K562 (cell line): ENCODE results near the gene PPARD. TPM values are rescaled to one million over a fixed set of nuclear protein-coding genes. Genes with fewer than 3 reads are reported as not detected.

Experiments used
- ATAC-seq: fragments of 200-7000 bp; cut with Tn5 transposase; 3 replicates; pipeline ENCODE4 v1.9.1; 2020; ENCODE audit warnings: moderate library complexity
- BruUV-seq: library from RNA; stranded (reverse); fragments of 400-500 nt; replicated peaks from 2 replicates; lab custom pipeline; 2021; lab: Mats Ljungman, UMichigan
- CTCF ChIA-PET: fragments of 300-600 bp; formaldehyde crosslinking; extraction: SDS; loops from one replicate; lab custom pipeline; 2021; ENCODE audit warnings: low intra/inter-chr PET ratio; lab: Yijun Ruan, JAX
- POLR2A ChIA-PET: fragments of 300-600, 350-650 bp; sonication (Branson Sonifier 250); formaldehyde crosslinking; extraction: SDS; loops from one replicate; lab custom pipeline; 2021; ENCODE audit warnings: antibody characterized with exemption, inconsistent platforms; lab: Yijun Ruan, JAX
- DNase-seq, 4 experiments: peaks; one replicate each; pipeline versions ENCODE4 v3.0.0 to v3.0.0-alpha.2; 2011 to 2018; ENCODE audit warnings: low spot score in 3 of 4, mixed read lengths in 3 of 4; ENCODE audit errors: extremely low read depth in 1 of 4
- FAIRE-seq: peaks from 2 replicates; lab custom pipeline; 2011; peaks lifted over from hg19 to GRCh38; lab: Jason Lieb, UNC
- H2AFZ ChIP-seq: 2 replicates; pipeline ENCODE4 v1.6.0; 2011; ENCODE audit warnings: low read depth, low read length, control low read depth, inconsistent platforms
- H3K27ac ChIP-seq: fragments of 200-600 bp; 3 replicates; pipeline ENCODE4 v1.8.0; 2011; ENCODE audit warnings: low read depth, mild to moderate bottlenecking, control low read depth, inconsistent platforms, low read length, moderate library complexity, mixed read lengths; ENCODE audit errors: extremely low read depth
- H3K27me3 ChIP-seq, 2 experiments: fragments of 300-600 bp in 1 of 2; 2 replicates in 1 of 2; 3 replicates in 1 of 2; pipeline versions ENCODE4 v1.6.0 to v1.8.0; 2011; ENCODE audit warnings: inconsistent platforms in 2 of 2, low read length in 2 of 2, mild to moderate bottlenecking in 1 of 2, mixed read lengths in 1 of 2, moderate library complexity in 1 of 2; ENCODE audit not compliant: control insufficient read depth in 2 of 2, insufficient read depth in 2 of 2
- H3K36me3 ChIP-seq: fragments of 300-600 bp; 3 replicates; pipeline ENCODE4 v1.8.0; 2011; ENCODE audit warnings: mild to moderate bottlenecking, low read length, inconsistent platforms; ENCODE audit not compliant: control insufficient read depth, insufficient read depth
- H3K4me1 ChIP-seq, 2 experiments: fragments of 200-600 bp in 1 of 2; replicated peaks in 1 of 2; 2 replicates in 1 of 2; 3 replicates in 1 of 2; pipeline versions ENCODE4 v1.5.1 to v1.8.0; 2011; ENCODE audit warnings: inconsistent platforms in 2 of 2, low read length in 2 of 2, mild to moderate bottlenecking in 1 of 2, mixed read lengths in 1 of 2, moderate library complexity in 1 of 2; ENCODE audit not compliant: control insufficient read depth in 2 of 2, insufficient read depth in 2 of 2
- H3K4me2 ChIP-seq: 2 replicates; pipeline ENCODE4 v1.6.1; 2011; ENCODE audit warnings: low read length, control low read depth, inconsistent platforms, mixed read lengths; ENCODE audit not compliant: insufficient read depth
- H3K4me3 ChIP-seq: fragments of 200-600 bp; sonication (generic), shearing (Covaris generic); 2 replicates; pipeline ENCODE4 v1.5.1; 2016; ENCODE audit warnings: control low read depth, inconsistent platforms
- H3K79me2 ChIP-seq: fragments of 200-600 bp; 3 replicates; pipeline ENCODE4 v1.8.0; 2011; ENCODE audit warnings: low read length, inconsistent platforms; ENCODE audit not compliant: control insufficient read depth, insufficient read depth
- H3K9ac ChIP-seq, 2 experiments: 2 replicates each; pipeline versions ENCODE4 v1.6.0 to v1.6.1; 2011; ENCODE audit warnings: low read depth in 2 of 2, low read length in 2 of 2, control low read depth in 1 of 2, inconsistent platforms in 1 of 2, mild to moderate bottlenecking in 1 of 2, mixed read lengths in 1 of 2; ENCODE audit not compliant: insufficient read depth in 1 of 2
- H3K9me1 ChIP-seq: one replicate; pipeline ENCODE4 v1.6.0; 2011; ENCODE audit warnings: inconsistent platforms, mild to moderate bottlenecking, low read length, moderate library complexity; ENCODE audit not compliant: control insufficient read depth, insufficient read depth
- H3K9me3 ChIP-seq: replicated peaks from 2 replicates; pipeline ENCODE4 v1.5.1; 2011; ENCODE audit warnings: low read depth, low read length, inconsistent platforms; ENCODE audit not compliant: control insufficient read depth, insufficient read depth
- H4K20me1 ChIP-seq: replicated peaks from 2 replicates; pipeline ENCODE4 v1.6.1; 2011; ENCODE audit warnings: low read length, inconsistent platforms, mixed read lengths; ENCODE audit not compliant: control insufficient read depth, insufficient read depth
- ARID1B ChIP-seq: fragments of 450-650 bp; IDR thresholded peaks from 2 replicates; pipeline ENCODE4 v1.6.1; 2016; ENCODE audit warnings: antibody characterized with exemption, mild to moderate bottlenecking, inconsistent platforms
- CSDE1 ChIP-seq, 2 experiments: fragments of 450-650 bp; IDR thresholded peaks; 2 replicates each; pipeline ENCODE4 v1.6.1; 2016; ENCODE audit warnings: mild to moderate bottlenecking in 1 of 2
- KDM4B ChIP-seq, 2 experiments: fragments of 450-650 bp in 1 of 2; sonication (generic) in 1 of 2; IDR thresholded peaks; 2 replicates each; pipeline ENCODE4 v1.6.1; 2016 to 2017; ENCODE audit warnings: borderline replicate concordance in 2 of 2, antibody characterized with exemption in 1 of 2, low read depth in 1 of 2, mild to moderate bottlenecking in 1 of 2
- NCOA6 ChIP-seq: fragments of 450-650 bp; IDR thresholded peaks from 2 replicates; pipeline ENCODE4 v1.6.1; 2017; ENCODE audit warnings: mild to moderate bottlenecking
- NFIC ChIP-seq: fragments of 450-650 bp; IDR thresholded peaks from 2 replicates; pipeline ENCODE4 v1.6.1; 2017; ENCODE audit warnings: mild to moderate bottlenecking, inconsistent platforms
- NR4A1 ChIP-seq, 2 experiments: fragments of 250-450 bp in 1 of 2; fragments of 450-650 bp in 1 of 2; sonication (Bioruptor Pico) in 1 of 2; IDR thresholded peaks; 2 replicates each; pipeline versions ENCODE4 v1.4.0 to v1.6.1; 2016 to 2020; ENCODE audit warnings: mild to moderate bottlenecking in 2 of 2, missing compliant biosample characterization in 1 of 2, missing genetic modification characterization in 1 of 2, moderate library complexity in 1 of 2
- PTTG1 ChIP-seq: fragments of 450-650 bp; IDR thresholded peaks from 2 replicates; pipeline ENCODE4 v1.6.1; 2016; ENCODE audit warnings: low read depth, mild to moderate bottlenecking, missing genetic modification characterization, missing compliant biosample characterization
- RBM34 ChIP-seq: fragments of 200-400 bp; formaldehyde crosslinking; IDR thresholded peaks from 2 replicates; pipeline ENCODE4 v1.6.1; 2018; ENCODE audit warnings: low read length, borderline replicate concordance; ENCODE audit not compliant: insufficient read depth
- REST ChIP-seq, 2 experiments: fragments of 450-650 bp; formaldehyde crosslinking in 1 of 2; IDR thresholded peaks; 2 replicates each; pipeline versions ENCODE4 v1.4.0 to v1.6.1; 2014 to 2020; ENCODE audit warnings: mild to moderate bottlenecking in 2 of 2, borderline replicate concordance in 1 of 2, low read depth in 1 of 2
- RHOXF2B ChIP-seq: fragments of 250-450 bp; sonication (Bioruptor Pico); conservative IDR thresholded peaks from 2 replicates; pipeline ENCODE4 v1.5.1; 2021
- ZNF197 ChIP-seq: fragments of 200-800 bp; sonication (Bioruptor generic); IDR thresholded peaks from 2 replicates; pipeline ENCODE4 v1.6.1; 2016; ENCODE audit warnings: low read depth, missing genetic modification characterization, missing compliant biosample characterization
- ZNF217 ChIP-seq: sonication (generic); formaldehyde crosslinking; IDR thresholded peaks from 2 replicates; pipeline ENCODE4 v1.8.0; 2022; ENCODE audit warnings: mild to moderate bottlenecking, missing genetic modification reagents
- ZNF583 ChIP-seq: fragments of 250-450 bp; sonication (Bioruptor Pico); IDR thresholded peaks from 2 replicates; pipeline ENCODE4 v1.4.0; 2020
- WGBS: fragments of 100-300 bp; shearing (Covaris generic); methylation state at CpG from one replicate; pipeline ENCODE4 v1.1.6; 2016; ENCODE audit warnings: low coverage, mixed read lengths; ENCODE audit not compliant: insufficient coverage; ENCODE audit errors: missing lambda C conversion rate; 5-methylcytosine and 5-hydroxymethylcytosine counted together
- in situ Hi-C: fragments of 300-500 bp; cut with MboI; formaldehyde crosslinking; loops from 4 replicates; pipeline ENCODE4 v1.15.0; 2018; ENCODE audit warnings: inconsistent platforms, mixed read lengths
- intact Hi-C: fragments of 100-400 bp; cut with micrococcal nuclease; formaldehyde crosslinking; loops from 2 replicates; pipeline ENCODE4 v1.14.2; 2022
- polyA plus RNA-seq, 8 experiments: library from polyadenylated mRNA; depleted of rRNA in 4 of 8; stranded (reverse) in 5 of 8; unstranded in 3 of 8; fragments of >200 nt; fragmentation: Nextera tagmentation in 2 of 8; fragmentation: Illumina TruSeq in 1 of 8; extraction: Ambion mirVana in 2 of 8; extraction: Trizol in 1 of 8; gene quantifications; 2 replicates each; pipeline versions ENCODE4 v1.2.1 to v1.2.3, GENCODE V29; 2011 to 2014; ENCODE audit warnings: inconsistent platforms in 1 of 8, missing spikeins in 1 of 8
- total RNA-seq, 7 experiments: library from RNA; depleted of rRNA in 6 of 7; stranded (reverse); fragments of >200 nt in 6 of 7; fragmentation: Illumina TruSeq in 2 of 7; extraction: Trizol in 2 of 7; gene quantifications; 2 replicates each; pipeline versions ENCODE4 v1.2.1 to v1.2.3, GENCODE V29; 2011 to 2021; ENCODE audit warnings: low replicate concordance in 1 of 7
- TF ChIP-seq, protein P1 (sequence below): sonication (generic); formaldehyde crosslinking; IDR thresholded peaks from 2 replicates; pipeline ENCODE4 v1.8.1; 2022; ENCODE audit warnings: missing genetic modification reagents

Gene PPARD
- total and polyA plus RNA-seq, 9 of the 15 experiments (the other 6 are each of a cell fraction or from before 2014, with no cell fraction given): 0.14 to 13.2 (median 3.8) TPM

DNA sequence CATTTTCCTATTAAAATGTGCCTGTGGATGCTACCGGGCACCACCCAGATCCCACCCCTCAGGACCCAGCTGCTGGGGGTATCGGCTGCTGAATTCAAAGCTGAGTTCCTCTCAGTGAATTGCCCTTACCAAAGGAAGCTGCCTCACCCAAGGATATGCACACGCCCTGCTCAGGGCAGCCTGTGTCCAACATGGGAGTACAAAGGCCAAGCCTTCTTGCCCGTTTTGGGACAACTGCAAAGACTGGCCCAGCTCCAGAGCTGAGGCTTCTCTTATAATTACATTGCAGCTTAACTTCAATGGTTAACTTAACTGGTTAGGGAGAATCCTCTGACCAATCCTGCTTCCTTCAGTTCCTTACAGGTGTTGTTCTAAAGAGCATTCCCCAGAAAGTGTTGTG is 89.9 kb downstream of the PPARD start:
- FAIRE-seq (no peak), DNase-seq (no peak), ATAC-seq (no peak)
- POLR2A ChIA-PET: interaction anchor here (1.0 kb wide), 1 partner anchor 61 kb away, joined by 3 read pairs; no protein-coding TSS in a partner anchor
- H3K9me3 ChIP-seq: peaks cover 16% of the 10 kb centered on the region; the same call in 1 of the 2 replicates
- peaks cover 0 to 13% of the 10 kb centered on the region in 2 experiments; a peak in 2 of 5 replicates for H3K4me1 ChIP-seq
- CTCF ChIA-PET: no interaction called here
- H3K27ac ChIP-seq: no peak overlapping the region
- no peak overlapping the region for H3K4me2 ChIP-seq
- TF ChIP-seq NCOA6 (no peak), CSDE1 (IDR thresholded peaks at IDR 0.05) (no peak), NFIC (no peak), RBM34 (no peak), KDM4B (IDR thresholded peaks at IDR 0.05; ENCODE audit: borderline replicate concordance in 2 of 2, low read depth in 1 of 2) (no peak), NR4A1 (CRISPR knock-in tag; IDR thresholded peaks at IDR 0.05) (no peak), NR4A1 (tag; IDR thresholded peaks at IDR 0.05) (no peak), RHOXF2B (CRISPR knock-in tag) (no peak), ZNF217 (CRISPR knock-in tag) (no peak), ZNF583 (CRISPR knock-in tag) (no peak), ZNF197 (no peak), REST (IDR thresholded peaks at IDR 0.05; ENCODE audit: borderline replicate concordance) (no peak), REST (CRISPR knock-in tag; IDR thresholded peaks at IDR 0.05; ENCODE audit: low read depth) (no peak), ARID1B (no peak), PTTG1 (tag) (no peak)
- TF ChIP-seq, protein P1, sequence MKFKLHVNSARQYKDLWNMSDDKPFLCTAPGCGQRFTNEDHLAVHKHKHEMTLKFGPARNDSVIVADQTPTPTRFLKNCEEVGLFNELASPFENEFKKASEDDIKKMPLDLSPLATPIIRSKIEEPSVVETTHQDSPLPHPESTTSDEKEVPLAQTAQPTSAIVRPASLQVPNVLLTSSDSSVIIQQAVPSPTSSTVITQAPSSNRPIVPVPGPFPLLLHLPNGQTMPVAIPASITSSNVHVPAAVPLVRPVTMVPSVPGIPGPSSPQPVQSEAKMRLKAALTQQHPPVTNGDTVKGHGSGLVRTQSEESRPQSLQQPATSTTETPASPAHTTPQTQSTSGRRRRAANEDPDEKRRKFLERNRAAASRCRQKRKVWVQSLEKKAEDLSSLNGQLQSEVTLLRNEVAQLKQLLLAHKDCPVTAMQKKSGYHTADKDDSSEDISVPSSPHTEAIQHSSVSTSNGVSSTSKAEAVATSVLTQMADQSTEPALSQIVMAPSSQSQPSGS (CRISPR knock-in tag): no peak
- no TSS peak for BruUV-seq
- no peak overlapping the region for H3K4me3 ChIP-seq
- H3K9ac ChIP-seq: no peak overlapping the region
- no peaks in the 10 kb centered on the region for H3K36me3 ChIP-seq
- H2AFZ ChIP-seq: no peak overlapping the region
- H3K79me2 ChIP-seq: no peaks in the 10 kb centered on the region
- H4K20me1 ChIP-seq: no peaks in the 10 kb centered on the region
- H3K9me1 ChIP-seq: no peaks in the 10 kb centered on the region
- intact Hi-C loops (no loop called here), in situ Hi-C loops (no loop called here)
- H3K27me3 ChIP-seq: peaks cover 0 to 3% of the 10 kb centered on the region in 2 experiments; a peak in 1 of 5 replicates
- WGBS: 21% methylated on average over 4 of the region's 4 CpGs
